ENCODE results near the gene KLHL2.
"Not testable (repeated sequence)": the region's sequence is repeated elsewhere in the genome, so short reads cannot be mapped to it uniquely, and the experiment has no call there.

DNA sequence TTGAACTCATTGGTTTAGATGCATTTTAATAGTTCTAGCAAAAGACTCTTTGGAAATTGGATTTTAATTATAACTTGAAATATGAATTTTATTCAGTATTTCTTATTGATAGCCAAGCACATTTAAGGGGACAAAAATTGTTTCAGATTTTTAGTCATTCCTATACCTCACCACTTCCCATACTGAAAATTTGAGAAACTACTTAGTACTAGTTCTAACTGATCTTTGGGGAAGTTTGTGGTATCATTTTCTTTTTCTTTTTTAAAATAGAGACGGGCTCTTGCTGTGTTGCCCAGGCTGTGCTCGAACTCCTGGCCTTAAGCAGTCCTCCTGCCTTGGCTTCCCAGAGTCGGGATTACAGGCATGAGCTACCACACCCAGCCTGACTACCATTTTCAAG lies 68.0 kb downstream of the KLHL2 start:
- not testable (repeated sequence) for TF ChIP-seq EZH2 (IDR thresholded peaks at IDR 0.05; ENCODE audit: insufficient read depth, low read length)
- TF ChIP-seq, protein P1, sequence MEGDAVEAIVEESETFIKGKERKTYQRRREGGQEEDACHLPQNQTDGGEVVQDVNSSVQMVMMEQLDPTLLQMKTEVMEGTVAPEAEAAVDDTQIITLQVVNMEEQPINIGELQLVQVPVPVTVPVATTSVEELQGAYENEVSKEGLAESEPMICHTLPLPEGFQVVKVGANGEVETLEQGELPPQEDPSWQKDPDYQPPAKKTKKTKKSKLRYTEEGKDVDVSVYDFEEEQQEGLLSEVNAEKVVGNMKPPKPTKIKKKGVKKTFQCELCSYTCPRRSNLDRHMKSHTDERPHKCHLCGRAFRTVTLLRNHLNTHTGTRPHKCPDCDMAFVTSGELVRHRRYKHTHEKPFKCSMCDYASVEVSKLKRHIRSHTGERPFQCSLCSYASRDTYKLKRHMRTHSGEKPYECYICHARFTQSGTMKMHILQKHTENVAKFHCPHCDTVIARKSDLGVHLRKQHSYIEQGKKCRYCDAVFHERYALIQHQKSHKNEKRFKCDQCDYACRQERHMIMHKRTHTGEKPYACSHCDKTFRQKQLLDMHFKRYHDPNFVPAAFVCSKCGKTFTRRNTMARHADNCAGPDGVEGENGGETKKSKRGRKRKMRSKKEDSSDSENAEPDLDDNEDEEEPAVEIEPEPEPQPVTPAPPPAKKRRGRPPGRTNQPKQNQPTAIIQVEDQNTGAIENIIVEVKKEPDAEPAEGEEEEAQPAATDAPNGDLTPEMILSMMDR (IDR thresholded peaks at IDR 0.05; ENCODE audit: insufficient read depth, low read depth, low read length), result not testable (repeated sequence)

All from astrocyte (in vitro differentiated cells and primary cell).